ENCODE data around the gene ALLC.

DNA sequence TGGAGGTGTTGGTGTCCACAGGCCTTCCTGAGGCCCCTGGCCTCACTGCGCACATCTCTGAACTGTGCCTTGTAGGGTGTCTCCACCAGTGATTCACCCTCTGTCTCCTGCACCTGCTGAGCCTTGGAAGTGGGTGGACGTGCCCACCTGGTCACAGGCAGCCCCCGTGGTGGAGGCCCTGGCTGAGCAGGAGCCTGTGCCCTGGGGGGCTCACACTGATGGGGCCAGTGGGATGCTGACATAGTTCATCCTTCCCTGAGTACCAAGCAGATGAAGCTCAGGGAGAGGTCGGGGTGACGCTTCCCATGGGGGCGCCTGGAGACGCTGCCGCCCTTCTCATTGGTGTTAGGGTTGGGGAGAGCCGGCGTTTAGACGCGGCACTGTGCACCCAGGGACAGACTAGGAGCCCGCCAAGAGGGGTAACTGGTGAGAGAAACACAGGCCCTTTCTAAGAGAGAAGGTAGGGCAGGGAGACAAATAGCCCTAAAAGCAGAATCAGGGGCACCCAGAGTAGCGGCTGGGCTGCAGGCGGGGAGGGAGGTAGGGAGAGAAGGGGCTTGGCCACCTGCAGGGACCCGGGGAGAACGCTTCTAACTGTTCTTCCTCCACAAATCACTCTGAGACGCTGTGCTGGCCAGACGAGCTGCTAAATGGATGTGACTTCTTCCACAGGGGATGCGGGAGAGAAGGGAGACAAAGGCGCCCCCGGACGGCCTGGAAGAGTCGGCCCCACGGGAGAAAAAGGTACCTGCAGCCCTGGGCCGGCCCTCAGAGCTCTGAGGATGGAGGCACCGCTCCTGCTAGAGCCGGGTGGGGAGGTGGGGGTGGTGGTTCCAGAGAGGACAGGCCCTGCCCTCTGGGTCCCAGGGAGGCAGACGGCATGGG is 45.1 kb upstream of the ALLC start:
- TF ChIP-seq ZBTB49 (CRISPR knock-in tag; IDR thresholded peaks at IDR 0.05; ENCODE audit: borderline replicate concordance) (no peak), CEBPB (tag; IDR thresholded peaks at IDR 0.05) (no peak), USF2 (CRISPR knock-in tag; IDR thresholded peaks at IDR 0.05) (no peak)
- TF ChIP-seq, protein P1, sequence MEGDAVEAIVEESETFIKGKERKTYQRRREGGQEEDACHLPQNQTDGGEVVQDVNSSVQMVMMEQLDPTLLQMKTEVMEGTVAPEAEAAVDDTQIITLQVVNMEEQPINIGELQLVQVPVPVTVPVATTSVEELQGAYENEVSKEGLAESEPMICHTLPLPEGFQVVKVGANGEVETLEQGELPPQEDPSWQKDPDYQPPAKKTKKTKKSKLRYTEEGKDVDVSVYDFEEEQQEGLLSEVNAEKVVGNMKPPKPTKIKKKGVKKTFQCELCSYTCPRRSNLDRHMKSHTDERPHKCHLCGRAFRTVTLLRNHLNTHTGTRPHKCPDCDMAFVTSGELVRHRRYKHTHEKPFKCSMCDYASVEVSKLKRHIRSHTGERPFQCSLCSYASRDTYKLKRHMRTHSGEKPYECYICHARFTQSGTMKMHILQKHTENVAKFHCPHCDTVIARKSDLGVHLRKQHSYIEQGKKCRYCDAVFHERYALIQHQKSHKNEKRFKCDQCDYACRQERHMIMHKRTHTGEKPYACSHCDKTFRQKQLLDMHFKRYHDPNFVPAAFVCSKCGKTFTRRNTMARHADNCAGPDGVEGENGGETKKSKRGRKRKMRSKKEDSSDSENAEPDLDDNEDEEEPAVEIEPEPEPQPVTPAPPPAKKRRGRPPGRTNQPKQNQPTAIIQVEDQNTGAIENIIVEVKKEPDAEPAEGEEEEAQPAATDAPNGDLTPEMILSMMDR (IDR thresholded peaks at IDR 0.05 in 2 of 3, conservative IDR thresholded peaks at IDR 0.05 in 1 of 3; ENCODE audit: insufficient read depth in 2 of 3, low read depth in 1 of 3, low read length in 3 of 3), result no peak
- TF ChIP-seq, protein P2, sequence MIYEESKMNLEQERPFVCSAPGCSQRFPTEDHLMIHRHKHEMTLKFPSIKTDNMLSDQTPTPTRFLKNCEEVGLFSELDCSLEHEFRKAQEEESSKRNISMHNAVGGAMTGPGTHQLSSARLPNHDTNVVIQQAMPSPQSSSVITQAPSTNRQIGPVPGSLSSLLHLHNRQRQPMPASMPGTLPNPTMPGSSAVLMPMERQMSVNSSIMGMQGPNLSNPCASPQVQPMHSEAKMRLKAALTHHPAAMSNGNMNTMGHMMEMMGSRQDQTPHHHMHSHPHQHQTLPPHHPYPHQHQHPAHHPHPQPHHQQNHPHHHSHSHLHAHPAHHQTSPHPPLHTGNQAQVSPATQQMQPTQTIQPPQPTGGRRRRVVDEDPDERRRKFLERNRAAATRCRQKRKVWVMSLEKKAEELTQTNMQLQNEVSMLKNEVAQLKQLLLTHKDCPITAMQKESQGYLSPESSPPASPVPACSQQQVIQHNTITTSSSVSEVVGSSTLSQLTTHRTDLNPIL (CRISPR knock-in tag; IDR thresholded peaks at IDR 0.05), result no peak

Data from K562 (cell line).